Transverse colon (tissue), 4 donors: ENCODE data around the gene ATP5PF.

ENCODE experiments used
- POLR2A ChIP-seq: fragments of 450-650 bp; IDR thresholded peaks from one replicate; pipeline ENCODE4 v1.6.1; 2016; ENCODE audit warnings: antibody characterized with exemption, mild to moderate bottlenecking, moderate library complexity
- POLR2AphosphoS5 ChIP-seq, 3 donors: sonication (generic); formaldehyde crosslinking; IDR thresholded peaks; one replicate each; pipeline ENCODE4 v1.6.1; 2016; ENCODE audit warnings: antibody characterized with exemption in 3 of 3
- TF ChIP-seq, protein P1 (sequence below), 5 experiments: fragments of 200-600 bp in 3 of 5; fragments of 450-650 bp in 2 of 5; sonication (generic) in 3 of 5; IDR thresholded peaks; 1 replicate in 2 of 5; 2 replicates in 3 of 5; pipeline ENCODE4 v1.5.1; 2016 to 2017; ENCODE audit warnings: antibody characterized with exemption in 5 of 5, inconsistent platforms in 3 of 5, mild to moderate bottlenecking in 2 of 5, moderate library complexity in 1 of 5

DNA sequence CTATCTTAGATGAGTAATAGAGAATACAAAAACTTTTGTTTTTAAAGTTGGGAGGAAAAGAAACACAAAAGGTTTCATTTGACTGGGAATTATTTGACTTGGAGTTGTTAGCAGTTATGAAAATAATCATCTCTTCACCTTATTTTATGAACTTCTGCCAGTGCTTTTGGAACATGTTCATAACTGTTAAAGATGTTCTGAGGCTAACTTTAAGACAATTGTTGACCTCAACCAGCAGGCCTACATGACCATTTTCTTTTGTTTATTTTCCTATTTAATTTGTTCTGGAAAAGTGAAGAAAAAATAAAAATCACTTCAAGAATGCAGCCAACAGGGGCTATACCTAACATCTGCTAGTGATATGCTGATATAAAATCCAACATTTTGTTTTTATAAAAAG, 58.3 kb downstream of the ATP5PF start:
- TF ChIP-seq POLR2A: no peak
- TF ChIP-seq, protein P1, sequence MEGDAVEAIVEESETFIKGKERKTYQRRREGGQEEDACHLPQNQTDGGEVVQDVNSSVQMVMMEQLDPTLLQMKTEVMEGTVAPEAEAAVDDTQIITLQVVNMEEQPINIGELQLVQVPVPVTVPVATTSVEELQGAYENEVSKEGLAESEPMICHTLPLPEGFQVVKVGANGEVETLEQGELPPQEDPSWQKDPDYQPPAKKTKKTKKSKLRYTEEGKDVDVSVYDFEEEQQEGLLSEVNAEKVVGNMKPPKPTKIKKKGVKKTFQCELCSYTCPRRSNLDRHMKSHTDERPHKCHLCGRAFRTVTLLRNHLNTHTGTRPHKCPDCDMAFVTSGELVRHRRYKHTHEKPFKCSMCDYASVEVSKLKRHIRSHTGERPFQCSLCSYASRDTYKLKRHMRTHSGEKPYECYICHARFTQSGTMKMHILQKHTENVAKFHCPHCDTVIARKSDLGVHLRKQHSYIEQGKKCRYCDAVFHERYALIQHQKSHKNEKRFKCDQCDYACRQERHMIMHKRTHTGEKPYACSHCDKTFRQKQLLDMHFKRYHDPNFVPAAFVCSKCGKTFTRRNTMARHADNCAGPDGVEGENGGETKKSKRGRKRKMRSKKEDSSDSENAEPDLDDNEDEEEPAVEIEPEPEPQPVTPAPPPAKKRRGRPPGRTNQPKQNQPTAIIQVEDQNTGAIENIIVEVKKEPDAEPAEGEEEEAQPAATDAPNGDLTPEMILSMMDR (IDR thresholded peaks at IDR 0.05): no peak
- no peak for TF ChIP-seq POLR2AphosphoS5 (IDR thresholded peaks at IDR 0.05)
